ENCODE data around the gene SPATA12. TPM values are rescaled to one million over a fixed set of nuclear protein-coding genes. Genes with fewer than 3 reads are reported as not detected.

Gene SPATA12
- total RNA-seq, 1 donor, result not detected

GRCh38 chr3:57068437-57069089, 8.1 kb downstream of the SPATA12 start:
- H3K27me3 ChIP-seq (ENCODE audit: insufficient read depth, low read length), result no peaks in the 10 kb centered on the region
- H3K9me3 ChIP-seq (ENCODE audit: low read depth, low read length), result no peaks in the 10 kb centered on the region
- no peak for TF ChIP-seq CTCF (IDR thresholded peaks at IDR 0.05; ENCODE audit: extremely low read depth, low read depth, low read length)
- peak overlapping the region; percentile 20 for H3K4me3 ChIP-seq (ENCODE audit: insufficient read depth, low read length)
- H3K4me1 ChIP-seq (ENCODE audit: insufficient read depth, low read length), result peaks cover 13% of the 10 kb centered on the region
- peak; percentile 85 for DNase-seq (ENCODE audit: insufficient read length, low spot score, missing footprints)
- H4K20me1 ChIP-seq (ENCODE audit: insufficient read depth, low read length), result no peaks in the 10 kb centered on the region
- no peaks in the 10 kb centered on the region for H3K79me2 ChIP-seq (ENCODE audit: insufficient read depth, low read length)
- H3K27ac ChIP-seq (ENCODE audit: low read depth, low read length), result peak overlapping the region; percentile 18
- no peaks in the 10 kb centered on the region for H3K36me3 ChIP-seq (ENCODE audit: insufficient read depth, low read length)
- peak overlapping the region; percentile 68 for H3K4me2 ChIP-seq (ENCODE audit: insufficient read depth, low read length)
- H2AFZ ChIP-seq (ENCODE audit: low read length), result no peak overlapping the region

DNA sequence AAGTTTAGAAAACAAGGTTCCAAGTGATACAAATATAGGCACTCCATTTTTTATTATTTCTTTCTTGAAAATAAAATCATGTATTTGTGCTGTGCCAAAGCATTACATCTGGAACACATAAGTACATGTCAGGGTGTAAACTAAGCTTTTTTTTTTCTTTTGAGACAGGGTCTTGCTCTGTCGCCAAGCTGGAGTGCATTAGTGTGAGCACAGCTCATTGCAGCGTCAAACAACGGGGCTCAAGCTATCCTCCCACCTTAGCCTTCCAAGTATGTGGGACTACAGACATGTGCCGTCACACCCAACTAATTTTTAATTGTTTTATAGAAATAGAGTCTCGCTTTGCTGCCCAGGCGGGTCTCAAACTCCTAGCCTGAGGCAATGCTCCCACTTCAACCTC, 9.0 kb downstream of the SPATA12 start:
- H3K79me2 ChIP-seq (ENCODE audit: insufficient read depth, low read length), result no peaks in the 10 kb centered on the region
- H3K4me3 ChIP-seq (ENCODE audit: insufficient read depth, low read length), result no peak overlapping the region
- H3K27ac ChIP-seq (ENCODE audit: low read depth, low read length), result no peak overlapping the region
- H4K20me1 ChIP-seq (ENCODE audit: insufficient read depth, low read length), result no peaks in the 10 kb centered on the region
- peaks cover 13% of the 10 kb centered on the region for H3K4me1 ChIP-seq (ENCODE audit: insufficient read depth, low read length)
- no peaks in the 10 kb centered on the region for H3K36me3 ChIP-seq (ENCODE audit: insufficient read depth, low read length)
- H3K4me2 ChIP-seq (ENCODE audit: insufficient read depth, low read length), result no peak overlapping the region
- no peaks in the 10 kb centered on the region for H3K9me3 ChIP-seq (ENCODE audit: low read depth, low read length)
- no peaks in the 10 kb centered on the region for H3K27me3 ChIP-seq (ENCODE audit: insufficient read depth, low read length)
- no peak for DNase-seq (ENCODE audit: insufficient read length, low spot score, missing footprints)
- no peak overlapping the region for H2AFZ ChIP-seq (ENCODE audit: low read length)
- TF ChIP-seq CTCF (IDR thresholded peaks at IDR 0.05; ENCODE audit: extremely low read depth, low read depth, low read length), result no peak

DNA sequence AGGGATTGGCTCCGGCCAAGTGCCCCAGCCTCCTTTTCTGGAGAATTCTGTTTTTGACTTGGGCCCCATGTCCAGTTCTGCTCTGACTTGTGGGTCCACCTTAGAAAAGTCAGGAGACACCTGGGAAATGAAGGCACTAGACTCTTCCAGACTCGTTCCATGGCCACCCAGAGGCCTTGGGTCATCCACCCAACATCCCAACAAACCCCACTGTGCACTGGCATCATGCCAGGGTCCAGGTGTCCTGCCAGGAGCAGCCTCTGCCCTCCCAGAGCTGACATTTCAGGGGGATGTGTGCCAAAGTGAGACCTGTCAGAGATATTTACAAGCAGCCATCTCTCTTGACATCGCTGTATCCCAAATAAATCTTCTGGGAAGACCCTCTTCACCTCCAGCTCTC, 13.2 kb downstream of the SPATA12 start:
- no peak for DNase-seq (ENCODE audit: insufficient read length, low spot score, missing footprints)
- H4K20me1 ChIP-seq (ENCODE audit: insufficient read depth, low read length), result no peaks in the 10 kb centered on the region
- H3K9me3 ChIP-seq (ENCODE audit: low read depth, low read length), result no peaks in the 10 kb centered on the region
- no peaks in the 10 kb centered on the region for H3K79me2 ChIP-seq (ENCODE audit: insufficient read depth, low read length)
- H3K4me2 ChIP-seq (ENCODE audit: insufficient read depth, low read length), result no peak overlapping the region
- no peak overlapping the region for H3K27ac ChIP-seq (ENCODE audit: low read depth, low read length)
- TF ChIP-seq CTCF (IDR thresholded peaks at IDR 0.05; ENCODE audit: extremely low read depth, low read depth, low read length), result no peak
- no peak overlapping the region for H3K4me3 ChIP-seq (ENCODE audit: insufficient read depth, low read length)
- no peak overlapping the region for H2AFZ ChIP-seq (ENCODE audit: low read length)
- no peaks in the 10 kb centered on the region for H3K36me3 ChIP-seq (ENCODE audit: insufficient read depth, low read length)
- H3K4me1 ChIP-seq (ENCODE audit: insufficient read depth, low read length), result peaks cover 8% of the 10 kb centered on the region
- peaks cover 26% of the 10 kb centered on the region for H3K27me3 ChIP-seq (ENCODE audit: insufficient read depth, low read length)

DNA sequence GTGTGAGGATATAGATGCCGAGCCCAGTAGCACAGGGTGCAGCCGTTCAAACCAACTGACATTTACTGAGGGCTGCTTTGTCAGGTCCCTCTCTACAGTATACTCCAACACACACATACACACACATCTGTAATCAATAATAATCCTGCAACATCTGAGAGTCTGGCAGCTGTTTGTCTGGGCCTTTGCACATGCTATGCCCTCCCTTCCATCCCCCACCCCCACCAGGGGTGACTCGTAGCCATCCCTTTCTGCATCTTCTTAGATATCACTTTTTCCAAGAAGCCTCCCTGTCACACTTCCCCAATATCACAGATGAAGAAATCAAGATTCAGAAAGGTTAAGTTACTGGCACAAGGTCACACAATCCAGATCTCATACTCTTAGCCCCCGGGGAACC, 13.7 kb downstream of the SPATA12 start:
- Histone ChIP-seq H3K9me3 (ENCODE audit: low read depth, low read length) (no peaks in the 10 kb centered on the region), H3K4me1 (ENCODE audit: insufficient read depth, low read length) (peaks cover 8% of the 10 kb centered on the region), H2AFZ (ENCODE audit: low read length) (no peak overlapping the region), H4K20me1 (ENCODE audit: insufficient read depth, low read length) (no peaks in the 10 kb centered on the region), H3K4me3 (ENCODE audit: insufficient read depth, low read length) (no peak overlapping the region), H3K4me2 (ENCODE audit: insufficient read depth, low read length) (no peak overlapping the region), H3K27ac (ENCODE audit: low read depth, low read length) (no peak overlapping the region), H3K27me3 (ENCODE audit: insufficient read depth, low read length) (peaks cover 30% of the 10 kb centered on the region), H3K36me3 (ENCODE audit: insufficient read depth, low read length) (no peaks in the 10 kb centered on the region), H3K79me2 (ENCODE audit: insufficient read depth, low read length) (no peaks in the 10 kb centered on the region)
- TF ChIP-seq CTCF (IDR thresholded peaks at IDR 0.05; ENCODE audit: extremely low read depth, low read depth, low read length), result no peak
- DNase-seq (ENCODE audit: insufficient read length, low spot score, missing footprints), result no peak

Data from osteoblast (primary cell).